Measurements from ENCODE around the gene ORMDL3. TPM values are rescaled to one million over a fixed set of nuclear protein-coding genes. Genes with fewer than 3 reads are reported as not detected.

Gene ORMDL3
- polyA plus RNA-seq, 3 donors: 9.4 to 13.5 (median 11.8) TPM

DNA sequence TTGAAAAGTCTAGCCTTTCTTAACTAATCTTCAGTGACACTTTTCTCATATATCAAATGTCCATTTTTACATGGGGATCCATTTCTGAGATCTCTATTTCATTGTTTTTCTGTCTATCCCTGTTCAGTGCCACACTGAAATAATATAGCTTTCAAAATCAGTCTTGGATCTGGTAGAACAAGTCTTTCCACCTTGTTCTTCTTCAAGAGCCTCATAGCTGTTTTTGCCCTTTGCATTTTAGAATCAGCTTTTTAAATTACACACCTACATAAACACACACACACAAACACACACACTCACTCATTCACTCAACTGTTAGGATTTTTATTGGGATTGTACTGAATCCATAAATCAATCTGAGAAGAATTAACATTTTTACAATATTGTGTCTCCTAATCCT lies 28.2 kb downstream of the ORMDL3 start:
- no peak for DNase-seq
- no peaks in the 10 kb centered on the region for H3K4me1 ChIP-seq (ENCODE audit: control insufficient read depth in 1 of 2, insufficient read depth in 2 of 2, low read length in 2 of 2)
- H3K27me3 ChIP-seq (ENCODE audit: control insufficient read depth in 2 of 2, insufficient read depth in 2 of 2, low read length in 2 of 2): no peaks in the 10 kb centered on the region
- H3K27me3 Mint-ChIP-seq (ENCODE audit: low read depth in 3 of 3): peaks cover 0 to 9% (median 3%) of the 10 kb centered on the region in 3 donors
- no peak overlapping the region for H3K4me3 ChIP-seq (replicated peaks in 1 of 3; ENCODE audit: low read depth in 2 of 3, low read length in 3 of 3)
- peak overlapping the region in 1 of 2 donors; percentile 31 for H3K4me3 Mint-ChIP-seq
- no peak overlapping the region for H3K27ac Mint-ChIP-seq
- no peaks in the 10 kb centered on the region for H3K9me3 ChIP-seq (replicated peaks in 1 of 2; ENCODE audit: control insufficient read depth in 1 of 2, insufficient read depth in 1 of 2, low read length in 2 of 2)
- no peak overlapping the region for H3K9ac ChIP-seq (ENCODE audit: insufficient read depth, low read length, poor library complexity, severe bottlenecking)
- intact Hi-C loops (cut with micrococcal nuclease): no loop called here
- TF ChIP-seq, protein P1, sequence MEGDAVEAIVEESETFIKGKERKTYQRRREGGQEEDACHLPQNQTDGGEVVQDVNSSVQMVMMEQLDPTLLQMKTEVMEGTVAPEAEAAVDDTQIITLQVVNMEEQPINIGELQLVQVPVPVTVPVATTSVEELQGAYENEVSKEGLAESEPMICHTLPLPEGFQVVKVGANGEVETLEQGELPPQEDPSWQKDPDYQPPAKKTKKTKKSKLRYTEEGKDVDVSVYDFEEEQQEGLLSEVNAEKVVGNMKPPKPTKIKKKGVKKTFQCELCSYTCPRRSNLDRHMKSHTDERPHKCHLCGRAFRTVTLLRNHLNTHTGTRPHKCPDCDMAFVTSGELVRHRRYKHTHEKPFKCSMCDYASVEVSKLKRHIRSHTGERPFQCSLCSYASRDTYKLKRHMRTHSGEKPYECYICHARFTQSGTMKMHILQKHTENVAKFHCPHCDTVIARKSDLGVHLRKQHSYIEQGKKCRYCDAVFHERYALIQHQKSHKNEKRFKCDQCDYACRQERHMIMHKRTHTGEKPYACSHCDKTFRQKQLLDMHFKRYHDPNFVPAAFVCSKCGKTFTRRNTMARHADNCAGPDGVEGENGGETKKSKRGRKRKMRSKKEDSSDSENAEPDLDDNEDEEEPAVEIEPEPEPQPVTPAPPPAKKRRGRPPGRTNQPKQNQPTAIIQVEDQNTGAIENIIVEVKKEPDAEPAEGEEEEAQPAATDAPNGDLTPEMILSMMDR (IDR thresholded peaks at IDR 0.05): no peak
- peaks cover 7% of the 10 kb centered on the region for H3K4me1 Mint-ChIP-seq
- H2AFZ ChIP-seq (ENCODE audit: insufficient read depth, low read depth, low read length, poor library complexity, severe bottlenecking): no peak overlapping the region
- no peaks in the 10 kb centered on the region for H3K79me2 ChIP-seq (ENCODE audit: insufficient read depth, low read length)
- no peak overlapping the region for H3K4me2 ChIP-seq (replicated peaks; ENCODE audit: extremely low read depth, low read length, poor library complexity, severe bottlenecking)
- H3K36me3 Mint-ChIP-seq: no peaks in the 10 kb centered on the region
- H4K20me1 ChIP-seq (ENCODE audit: insufficient read depth, low read length): no peaks in the 10 kb centered on the region
- peaks cover 0 to 2% (median 0%) of the 10 kb centered on the region in 7 donors for H3K9me3 Mint-ChIP-seq
- H3K27ac ChIP-seq (ENCODE audit: low read depth in 1 of 2, low read length in 2 of 2): no peak overlapping the region
- H3K36me3 ChIP-seq (replicated peaks in 1 of 2; ENCODE audit: control insufficient read depth in 1 of 2, insufficient read depth in 2 of 2, low read length in 2 of 2): no peaks in the 10 kb centered on the region

DNA sequence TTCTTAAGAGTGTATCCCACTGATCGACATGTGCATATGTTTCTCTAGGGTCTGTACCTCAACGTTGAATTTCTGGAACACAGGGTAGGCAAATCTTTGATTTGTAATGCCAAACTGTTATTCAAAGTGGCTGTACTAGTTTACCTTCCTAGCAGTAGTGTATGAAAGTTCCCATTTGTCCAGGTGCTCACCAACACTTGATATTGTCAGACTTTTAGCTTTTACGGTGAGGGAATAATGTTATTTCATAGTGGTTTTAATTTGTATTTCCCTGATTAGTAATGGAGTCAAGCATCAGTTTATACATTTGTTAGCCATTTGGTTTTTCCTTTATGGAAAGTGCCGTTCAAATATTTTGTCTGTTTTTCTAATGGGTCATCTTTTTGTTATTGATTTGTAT lies 29.3 kb downstream of the ORMDL3 start:
- H3K79me2 ChIP-seq (ENCODE audit: insufficient read depth, low read length): no peaks in the 10 kb centered on the region
- no peaks in the 10 kb centered on the region for H3K4me1 ChIP-seq (ENCODE audit: control insufficient read depth in 1 of 2, insufficient read depth in 2 of 2, low read length in 2 of 2)
- peaks cover 3% of the 10 kb centered on the region for H3K4me1 Mint-ChIP-seq
- no peak overlapping the region for H3K4me2 ChIP-seq (replicated peaks; ENCODE audit: extremely low read depth, low read length, poor library complexity, severe bottlenecking)
- H3K9me3 ChIP-seq (replicated peaks in 1 of 2; ENCODE audit: control insufficient read depth in 1 of 2, insufficient read depth in 1 of 2, low read length in 2 of 2): no peaks in the 10 kb centered on the region
- 100% methylated on average over 2 of the region's 4 CpGs for WGBS (ENCODE audit: insufficient coverage)
- H3K9ac ChIP-seq (ENCODE audit: insufficient read depth, low read length, poor library complexity, severe bottlenecking): no peak overlapping the region
- H3K27me3 Mint-ChIP-seq (ENCODE audit: low read depth in 3 of 3): peaks cover 1 to 10% (median 3%) of the 10 kb centered on the region in 3 donors
- no peak overlapping the region for H3K4me3 ChIP-seq (replicated peaks in 1 of 3; ENCODE audit: low read depth in 2 of 3, low read length in 3 of 3)
- H3K27ac ChIP-seq (ENCODE audit: low read depth in 1 of 2, low read length in 2 of 2): no peak overlapping the region
- H3K4me3 Mint-ChIP-seq: no peak overlapping the region
- H2AFZ ChIP-seq (ENCODE audit: insufficient read depth, low read depth, low read length, poor library complexity, severe bottlenecking): no peak overlapping the region
- no peaks in the 10 kb centered on the region for H3K36me3 ChIP-seq (replicated peaks in 1 of 2; ENCODE audit: control insufficient read depth in 1 of 2, insufficient read depth in 2 of 2, low read length in 2 of 2)
- TF ChIP-seq, protein P1 (IDR thresholded peaks at IDR 0.05): no peak
- H3K9me3 Mint-ChIP-seq: peaks cover 0 to 2% (median 0%) of the 10 kb centered on the region in 7 donors
- intact Hi-C loops (cut with micrococcal nuclease): no loop called here
- no peaks in the 10 kb centered on the region for H3K27me3 ChIP-seq (ENCODE audit: control insufficient read depth in 2 of 2, insufficient read depth in 2 of 2, low read length in 2 of 2)
- no peak for DNase-seq
- no peaks in the 10 kb centered on the region for H4K20me1 ChIP-seq (ENCODE audit: insufficient read depth, low read length)
- no peaks in the 10 kb centered on the region for H3K36me3 Mint-ChIP-seq
- H3K27ac Mint-ChIP-seq: no peak overlapping the region
